SHP77 treated with DMSO at 0.1 percent for 48 hours (cell line): ENCODE measurements around the gene PVALB.

Experiments
- DNase-seq: peaks from one replicate; lab custom pipeline; 2025; lab: John Stamatoyannopoulos, UW

Gene PVALB

DNA sequence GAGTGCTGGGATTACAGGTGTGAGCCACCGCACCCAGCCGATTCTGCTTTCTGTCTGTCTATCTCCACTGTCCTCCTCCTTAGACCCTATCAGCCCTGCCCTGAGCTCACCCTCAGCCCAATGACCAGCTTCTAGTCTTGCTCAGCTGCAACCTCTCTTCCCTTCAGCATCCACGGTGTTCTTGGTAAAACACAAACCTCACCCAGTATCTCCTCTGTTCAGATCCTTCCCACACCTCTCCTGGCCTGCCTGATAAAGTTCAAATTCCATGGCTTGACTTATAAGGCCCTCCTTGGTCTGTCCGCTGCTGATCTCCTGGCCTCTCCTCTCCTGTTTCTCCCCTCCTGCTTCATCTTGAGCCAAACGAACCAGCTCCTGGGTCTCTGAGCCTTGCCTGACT, 29.4 kb upstream of the PVALB start:
- DNase-seq, result no peak

DNA sequence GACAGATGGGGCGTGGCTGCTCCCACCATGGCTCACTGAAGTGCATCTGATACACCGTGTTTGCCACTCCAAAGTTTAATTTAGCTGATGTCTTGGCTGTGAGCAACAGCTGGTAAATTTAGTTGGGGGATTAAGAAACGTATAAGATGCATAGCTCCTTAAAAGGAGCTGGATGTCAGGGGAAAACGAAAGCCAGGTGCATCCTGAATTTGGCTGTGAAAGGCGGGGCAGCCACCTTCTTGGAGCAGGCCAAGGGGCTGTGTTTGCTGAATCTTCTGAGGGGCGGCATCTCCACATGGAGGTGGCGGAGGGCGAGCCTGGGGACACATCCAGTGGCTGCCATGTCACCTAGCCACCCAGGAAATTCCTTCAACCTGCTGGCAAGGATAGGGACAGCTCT, 23.3 kb upstream of the PVALB start:
- no peak for DNase-seq

GRCh38 chr22:36839356-36840073, 22.7 kb upstream of the PVALB start:
- no peak for DNase-seq

DNA sequence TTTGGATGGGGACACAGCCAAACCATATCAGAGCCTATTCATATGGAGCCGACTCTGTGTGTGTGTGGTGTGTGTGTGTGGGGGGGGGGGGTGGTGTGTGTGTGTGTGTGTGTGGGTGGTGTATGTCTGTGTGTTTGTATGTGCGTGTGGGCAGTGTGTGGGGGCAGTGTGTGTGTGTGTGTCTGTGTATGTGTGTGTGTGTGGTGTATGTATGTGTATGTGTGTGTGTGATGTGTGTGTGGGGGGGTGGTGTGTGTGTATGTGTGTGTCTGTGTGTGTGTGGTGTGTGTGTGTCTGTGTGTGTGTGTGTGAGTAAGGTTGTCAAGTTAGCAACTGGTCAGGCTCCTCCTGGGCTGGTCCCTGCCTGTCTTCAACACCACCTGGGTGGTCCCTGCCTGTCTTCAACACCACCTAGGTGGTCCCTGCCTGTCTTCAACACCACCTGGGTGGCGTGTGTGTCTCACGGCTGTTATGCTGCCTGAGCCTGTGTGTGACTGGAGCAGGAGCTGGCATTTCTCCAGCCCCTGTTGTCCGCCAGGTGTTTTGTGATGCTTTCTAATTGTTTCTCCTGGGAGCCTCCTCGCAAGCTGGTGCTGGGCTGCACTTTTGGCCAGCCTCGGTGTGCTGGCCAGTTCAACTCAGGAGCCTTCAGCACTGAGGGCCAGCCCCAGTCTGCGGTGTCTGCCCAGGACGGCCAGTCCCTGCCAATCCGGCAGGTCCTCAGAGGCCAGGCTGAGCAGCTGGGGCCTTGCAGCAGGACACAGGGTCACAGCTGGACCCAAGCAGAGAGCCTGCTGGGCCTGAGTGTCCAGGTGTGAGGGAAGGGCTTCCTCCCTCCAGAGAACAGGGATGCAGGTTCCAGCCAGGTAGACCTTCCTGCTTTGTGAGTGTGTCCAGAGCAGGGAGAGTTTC, 21.5 kb upstream of the PVALB start:
- DNase-seq, result no peak

DNA sequence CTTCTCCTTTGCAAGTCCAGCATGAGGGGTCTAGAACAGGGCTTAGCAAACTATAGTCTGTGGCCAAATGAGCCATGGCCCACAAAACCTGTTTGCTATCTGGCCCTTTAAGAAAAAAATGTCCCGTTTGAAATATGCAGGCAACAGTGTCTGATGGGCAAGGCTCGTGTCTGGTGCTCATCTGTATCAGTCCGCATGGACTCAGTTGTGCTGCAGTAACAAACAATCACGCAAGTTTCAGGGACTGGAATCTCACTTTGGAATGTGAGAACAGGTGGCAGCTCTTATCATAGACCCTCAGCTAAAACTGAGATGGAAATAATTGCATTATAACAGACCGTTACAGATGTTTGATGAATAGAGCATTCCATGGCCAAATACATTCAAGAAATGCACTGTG, 19.1 kb upstream of the PVALB start:
- DNase-seq, result no peak

DNA sequence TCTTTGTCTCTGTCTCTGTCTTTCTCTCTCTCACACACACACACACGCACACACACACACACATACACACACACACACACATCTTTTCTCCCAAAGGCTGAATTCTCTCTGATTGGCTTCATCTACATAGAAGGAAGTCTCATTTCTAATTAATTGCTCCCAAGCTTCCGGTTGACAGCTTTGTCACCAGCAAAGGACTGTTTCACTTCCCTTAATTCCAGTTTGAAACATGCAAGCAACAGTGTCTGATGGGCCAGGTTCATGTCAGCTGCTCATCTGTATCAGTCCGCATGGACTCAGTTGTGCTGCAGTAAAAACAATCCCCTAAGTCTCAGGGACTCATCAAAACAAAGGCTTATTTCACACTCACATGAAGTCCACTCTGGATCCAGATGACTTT, 16.2 kb upstream of the PVALB start:
- no peak for DNase-seq

DNA sequence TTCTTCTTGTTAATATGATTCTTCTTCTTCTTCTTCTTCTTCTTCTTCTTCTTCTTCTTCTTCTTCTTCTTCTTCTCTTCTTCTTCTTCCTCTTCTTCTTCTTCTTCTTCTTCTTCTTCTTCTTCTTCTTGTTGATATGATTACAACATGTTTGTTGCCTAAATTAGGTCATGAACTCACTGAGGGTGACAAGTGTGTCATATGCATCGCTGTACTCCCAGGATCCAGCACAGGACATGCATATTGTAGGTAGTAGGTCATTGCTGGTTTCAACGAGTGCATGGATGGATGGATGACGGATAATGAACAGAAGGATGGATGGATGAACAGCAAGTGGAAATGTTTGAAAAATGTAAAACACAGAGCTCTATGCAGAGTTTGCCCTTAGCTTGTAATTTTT, 14.9 kb upstream of the PVALB start:
- no peak for DNase-seq

DNA sequence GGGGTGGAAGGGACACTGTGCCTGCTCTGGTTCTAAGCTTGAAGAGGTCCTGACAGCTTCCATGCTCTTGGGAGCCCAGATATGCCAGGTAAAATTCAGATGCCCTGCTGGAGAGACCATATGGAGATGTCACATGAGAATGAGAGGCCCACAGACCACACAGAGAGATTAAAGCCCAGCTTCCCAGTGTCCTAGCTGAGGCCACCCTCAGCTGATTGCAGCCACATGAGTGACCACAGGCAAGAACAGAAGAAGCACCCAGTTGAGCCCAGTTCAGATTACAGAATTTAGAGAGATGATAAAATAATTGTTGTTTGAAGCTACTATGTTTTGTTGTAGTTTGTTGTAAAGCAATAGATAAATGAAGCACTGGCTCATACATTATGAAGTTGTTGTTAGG, 14.4 kb upstream of the PVALB start:
- DNase-seq, result no peak

GRCh38 chr22:36830601-36831000, 13.8 kb upstream of the PVALB start:
- no peak for DNase-seq

DNA sequence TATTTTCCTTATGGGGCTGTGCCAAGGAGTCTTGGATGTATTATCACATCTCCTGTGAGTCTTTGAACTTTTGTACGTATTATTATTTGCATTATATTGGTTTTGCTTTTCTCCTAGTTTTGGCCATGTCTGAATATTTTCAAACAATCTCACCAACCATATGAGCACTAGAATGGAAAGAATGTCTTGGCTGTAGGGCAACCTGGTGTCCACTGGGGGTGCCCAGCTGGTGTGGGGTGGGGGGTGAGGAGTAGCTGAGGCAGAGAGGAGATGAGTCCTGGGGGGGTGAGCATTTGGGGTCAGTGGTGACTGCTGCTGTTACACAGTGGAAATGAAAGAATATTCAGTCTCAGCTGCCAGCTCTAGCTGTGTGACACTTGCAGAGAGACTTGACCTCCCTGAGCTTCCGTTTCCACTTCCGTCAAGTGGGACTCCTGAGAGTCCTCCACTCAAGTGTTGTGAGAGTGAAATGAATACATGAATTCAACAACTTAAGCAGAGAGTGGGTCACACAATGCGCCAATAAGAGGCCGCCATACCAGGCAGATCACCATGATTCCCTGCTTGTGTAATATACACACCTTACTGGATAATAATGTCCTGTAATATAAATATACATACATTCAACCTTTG, 12.7 kb upstream of the PVALB start:
- no peak for DNase-seq

- DNase-seq, result no peak
These were observed 12.0 kb upstream of the PVALB start for GRCh38 chr22:36828815-36829214.

DNA sequence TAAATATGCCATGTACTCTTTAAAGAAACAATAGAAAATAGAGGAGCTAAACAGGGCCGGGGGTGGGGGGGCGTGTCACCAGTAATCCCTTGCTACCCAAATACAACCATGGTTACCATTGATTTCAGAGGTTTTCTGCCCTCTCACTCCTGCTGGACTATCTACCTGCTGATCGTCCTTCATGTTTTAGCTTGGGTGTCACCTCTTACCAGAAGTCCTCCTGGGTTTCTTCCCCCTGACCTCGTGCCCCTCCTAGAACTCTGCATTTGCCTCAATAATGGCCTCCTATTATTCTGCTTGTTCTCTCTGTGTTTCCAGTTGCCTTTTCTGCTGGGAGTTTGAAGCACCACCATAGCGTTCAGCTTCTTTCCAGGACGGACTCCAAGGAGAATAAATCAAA, 9.4 kb upstream of the PVALB start:
- DNase-seq, result no peak

DNA sequence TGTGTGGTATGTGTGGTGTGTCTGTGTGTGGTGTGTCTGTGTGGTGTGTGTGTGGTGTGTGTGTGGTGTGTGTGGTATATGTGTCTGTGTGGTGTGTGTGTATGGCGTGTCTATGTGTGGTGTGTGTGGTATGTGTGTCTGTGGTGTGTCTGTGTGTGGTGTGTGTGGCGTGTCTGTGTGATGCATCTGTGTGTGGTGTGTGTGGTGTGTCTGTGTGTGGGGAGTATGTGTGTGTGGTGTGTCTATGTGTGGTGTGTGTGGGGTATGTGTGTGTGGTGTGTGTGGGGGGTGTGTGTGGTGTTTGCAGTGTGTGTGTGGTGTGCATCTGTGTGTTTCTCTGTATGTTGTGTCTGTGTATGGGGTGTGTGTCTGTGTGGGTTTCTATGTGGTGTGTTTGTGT, 7.8 kb upstream of the PVALB start:
- no peak for DNase-seq

DNA sequence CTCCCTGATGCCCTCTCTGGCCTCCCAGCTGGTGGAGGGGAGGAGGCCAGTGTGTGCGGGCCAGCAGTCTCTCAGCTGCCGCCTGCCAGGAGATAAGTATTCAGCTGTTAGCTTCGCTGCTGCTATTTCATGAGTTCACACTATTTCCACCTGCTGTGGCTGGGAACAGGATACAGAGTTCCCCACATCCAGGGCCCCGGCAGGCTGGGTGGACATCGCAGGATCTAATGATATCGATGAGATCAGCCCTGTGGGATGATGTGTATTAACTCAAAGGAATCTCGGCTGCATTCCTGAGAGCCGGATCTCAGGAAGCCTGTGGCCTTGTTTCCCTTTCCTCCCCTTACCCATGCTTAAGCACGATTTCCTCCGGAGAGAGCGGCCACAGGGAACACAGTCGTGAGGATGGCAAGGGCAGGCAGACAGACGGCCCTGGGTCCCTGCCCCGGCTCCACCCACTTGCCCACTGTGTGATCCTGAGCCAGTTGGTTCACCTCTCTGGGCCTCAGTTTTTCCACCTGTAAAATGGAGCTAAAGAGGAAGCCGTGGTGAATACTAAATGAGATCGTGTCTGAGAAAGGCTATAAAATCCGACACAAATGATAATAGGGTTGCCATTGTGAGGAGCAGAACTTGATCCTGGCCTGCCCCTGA, 6.5 kb upstream of the PVALB start:
- no peak for DNase-seq

GRCh38 chr22:36822581-36822980, 5.7 kb upstream of the PVALB start:
- no peak for DNase-seq

DNA sequence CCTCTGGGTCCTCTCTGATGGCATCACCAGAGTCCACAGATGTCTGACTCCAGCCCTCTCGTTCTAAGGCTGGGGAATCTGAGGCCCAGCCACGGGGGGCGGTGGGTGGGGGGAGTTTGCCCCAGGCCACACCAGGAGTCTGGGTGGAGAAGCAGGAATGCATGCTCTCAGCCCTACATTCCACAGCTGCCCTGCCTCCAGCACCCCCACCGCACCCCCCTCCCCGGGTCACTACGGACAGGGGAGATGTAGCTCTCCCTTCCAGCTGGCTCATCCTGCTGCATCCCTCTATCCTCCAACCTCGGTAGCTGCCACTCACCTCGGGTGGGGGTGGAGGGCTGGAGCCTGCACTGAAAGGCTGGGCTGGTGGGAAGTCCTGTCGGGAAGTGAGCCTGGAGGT, 2.3 kb upstream of the PVALB start:
- no peak for DNase-seq

DNA sequence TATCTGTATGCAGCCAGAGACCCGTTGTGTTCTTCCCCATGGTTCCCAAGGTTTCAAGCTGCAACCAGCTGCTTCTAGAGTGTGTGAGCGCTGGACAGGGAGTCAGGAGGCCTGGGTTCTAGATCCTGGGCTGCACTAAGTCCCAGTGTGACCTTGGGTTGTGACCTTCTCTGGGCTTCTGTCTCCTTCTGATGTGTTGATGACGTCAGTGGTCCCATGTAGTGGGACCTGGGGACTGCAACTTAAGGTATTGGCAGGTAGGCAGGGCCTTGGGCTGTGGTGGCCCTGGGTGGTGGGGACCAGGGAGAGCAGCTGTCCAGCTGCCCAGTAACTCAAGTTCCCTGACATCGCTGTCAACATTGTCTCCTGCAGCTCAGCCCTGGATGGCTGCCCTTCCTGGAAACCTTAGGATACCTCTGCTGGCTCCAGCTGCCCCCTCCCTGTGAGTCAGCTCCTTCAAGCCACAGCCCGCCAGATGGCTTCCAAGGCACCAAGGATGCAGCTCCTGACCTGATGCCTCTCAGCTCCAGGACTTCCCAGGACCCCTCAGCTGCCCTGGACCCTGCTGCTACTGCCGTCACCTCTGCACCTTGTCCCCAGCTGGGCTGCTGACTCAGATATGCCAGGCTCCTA, 1.3 kb upstream of the PVALB start:
- DNase-seq, result no peak

GRCh38 chr22:36817525-36817848, 652 bp upstream of the PVALB start:
- DNase-seq, result no peak

DNA sequence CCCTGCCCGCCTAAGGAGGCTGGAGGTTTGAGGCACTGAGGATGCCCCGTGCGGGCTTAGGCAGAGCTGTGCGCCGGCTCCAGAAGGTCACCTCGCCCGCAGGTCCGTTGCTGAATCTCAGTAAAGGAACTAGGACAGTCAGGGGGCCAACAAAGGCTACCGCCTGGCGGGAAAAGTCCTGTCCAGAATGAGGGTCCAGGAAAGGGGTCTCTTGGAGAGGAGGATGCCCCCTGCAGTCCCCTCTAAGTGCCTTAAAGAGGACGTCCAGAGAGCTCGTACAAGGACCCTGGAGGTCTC, 548 bp downstream of the PVALB start:
- DNase-seq, result no peak

DNA sequence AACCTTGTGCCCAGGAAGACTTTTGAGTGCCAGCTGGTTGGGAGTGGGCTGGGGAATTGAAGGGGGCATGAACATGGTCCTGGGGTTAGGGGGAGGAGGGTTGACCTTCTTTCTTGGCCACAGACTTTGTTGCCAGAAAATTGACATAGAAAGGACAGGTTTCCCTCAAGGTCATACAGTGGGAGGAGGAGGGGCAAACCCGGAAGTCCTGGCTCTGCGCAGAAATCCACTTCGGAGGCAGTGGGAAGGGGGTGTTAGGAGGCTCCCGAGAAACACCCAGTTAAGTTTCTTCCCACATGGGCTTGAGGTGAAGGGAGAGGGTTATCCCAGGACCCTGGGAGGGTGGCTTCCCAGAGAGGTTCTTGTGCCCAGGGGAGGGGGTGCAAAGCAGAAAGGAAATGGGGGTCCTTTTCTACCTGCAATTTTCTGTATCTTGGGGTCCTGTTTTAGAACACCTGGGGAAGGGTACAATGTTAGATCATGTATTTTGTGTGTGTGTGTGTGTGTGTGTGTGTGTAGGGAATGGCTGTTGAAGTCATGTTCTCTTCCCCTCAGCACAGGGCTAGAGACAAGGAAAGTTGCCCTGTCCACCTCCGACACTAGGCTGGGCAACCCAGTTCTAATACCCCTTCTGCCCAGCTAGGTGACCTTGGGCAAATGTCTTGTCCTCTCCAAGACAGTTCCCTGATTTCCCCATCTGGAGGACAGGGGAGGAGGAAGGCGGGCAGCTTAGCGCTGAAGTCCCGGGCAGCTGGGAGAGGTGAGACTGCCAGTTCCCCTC, 1.1 kb downstream of the PVALB start:
- DNase-seq, result no peak

- DNase-seq, result no peak
These were observed 2.0 kb downstream of the PVALB start for GRCh38 chr22:36814801-36815200.
